Measurements from ENCODE around the gene ITGA1.
"Not testable (repeated sequence)": the region's sequence is repeated elsewhere in the genome, so short reads cannot be mapped to it uniquely, and the experiment has no call there.

ITGA1 gene

DNA sequence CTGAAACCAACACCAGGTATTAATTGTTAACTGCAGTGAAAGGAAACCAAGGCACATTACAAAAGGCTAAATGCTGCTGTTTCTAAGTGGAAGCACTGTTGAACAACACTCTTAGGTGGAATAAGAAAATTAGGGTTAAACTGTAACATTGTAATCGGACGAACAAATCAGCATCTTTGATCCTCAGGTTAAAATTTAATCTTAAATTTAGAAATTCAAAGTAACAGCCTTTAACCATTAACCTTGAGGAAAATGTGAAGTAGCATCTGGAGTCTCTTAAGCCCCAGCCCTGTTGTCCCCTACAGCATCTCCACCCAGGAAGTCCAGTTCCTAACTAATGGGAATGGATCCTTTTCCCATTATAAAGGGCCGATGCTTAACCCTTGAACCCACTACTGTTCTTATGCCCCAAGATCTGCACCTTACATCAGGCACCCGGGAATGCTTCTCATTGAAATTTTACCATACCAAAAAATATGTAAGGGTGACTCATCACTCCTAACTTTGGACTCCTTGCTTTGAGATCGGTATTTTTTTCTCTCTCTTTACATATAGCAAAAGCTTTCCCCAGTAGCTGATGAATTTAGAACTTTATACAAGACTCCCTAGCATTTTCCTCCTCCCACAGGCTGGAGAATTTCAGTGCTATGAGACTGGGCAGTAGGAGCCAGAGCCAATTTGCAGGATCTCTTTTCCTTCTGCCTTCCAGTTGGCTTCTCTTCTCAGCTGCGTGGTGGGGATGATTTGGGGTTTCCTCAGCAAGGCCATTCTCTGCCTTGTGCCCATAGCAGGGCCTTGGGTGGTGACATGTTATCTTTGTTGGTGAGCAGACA, 169.4 kb downstream of the ITGA1 start:
- DNase-seq (ENCODE audit: low read depth in 2 of 2), result no peak

DNA sequence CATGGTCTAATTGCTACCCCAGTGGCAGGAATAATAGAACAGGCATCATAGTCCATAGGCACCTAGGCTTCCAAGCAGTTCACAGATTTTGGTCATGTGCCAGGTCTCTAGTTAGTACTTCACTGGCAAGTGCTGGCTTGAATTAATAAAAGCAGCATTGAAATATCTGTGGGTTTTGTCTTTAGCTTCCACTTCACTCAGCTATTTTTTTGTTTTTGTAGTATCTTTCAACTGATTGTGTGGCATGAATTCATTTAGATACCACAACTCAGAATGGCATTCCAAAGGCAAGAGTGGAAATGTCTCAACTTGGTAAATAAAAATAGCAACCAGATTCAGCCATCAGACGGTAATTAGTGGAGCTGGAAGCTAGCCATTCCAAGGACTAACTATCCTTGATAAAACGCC, 173.6 kb downstream of the ITGA1 start:
- DNase-seq (ENCODE audit: low read depth in 2 of 2), result no peak

DNA sequence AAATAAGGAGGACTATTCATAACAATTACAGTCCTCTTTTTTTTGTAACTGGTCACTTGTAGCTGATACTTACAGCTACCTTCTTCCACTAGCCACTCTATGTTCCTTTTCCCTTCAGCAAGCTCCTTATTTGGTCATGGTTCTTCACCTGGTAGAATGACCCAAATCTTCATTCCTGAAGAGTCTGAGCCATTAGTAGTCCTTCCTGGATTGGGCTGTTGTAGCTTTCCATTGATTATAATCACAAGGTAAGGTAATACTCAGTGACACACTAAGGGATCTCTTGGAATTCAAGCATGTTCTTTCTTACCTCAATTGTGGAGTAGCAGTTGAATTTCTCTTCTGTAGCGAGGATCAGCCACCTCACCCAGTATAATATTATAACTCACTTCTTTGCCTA, 175.9 kb downstream of the ITGA1 start:
- DNase-seq (ENCODE audit: low read depth in 2 of 2), result no peak

DNA sequence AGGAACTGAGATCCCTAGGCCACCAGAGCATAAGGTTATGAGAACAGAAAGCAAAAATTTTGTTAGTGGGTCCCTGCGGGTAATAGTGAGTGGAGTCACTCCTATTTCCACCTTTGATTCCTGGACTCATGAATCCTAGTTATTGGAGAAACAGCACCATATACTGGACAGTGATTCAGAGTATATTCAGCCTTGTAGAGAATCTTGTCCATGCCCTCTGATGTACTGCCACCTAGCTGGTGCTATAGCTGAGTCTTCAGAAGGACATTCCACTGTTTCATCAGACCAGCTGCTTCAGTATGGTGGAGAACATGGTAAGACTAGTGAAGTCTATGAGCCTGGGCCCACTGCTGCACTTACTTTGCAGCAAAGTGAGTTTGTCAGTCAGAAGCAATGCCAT, 176.4 kb downstream of the ITGA1 start:
- DNase-seq (ENCODE audit: low read depth in 2 of 2), result no peak

DNA sequence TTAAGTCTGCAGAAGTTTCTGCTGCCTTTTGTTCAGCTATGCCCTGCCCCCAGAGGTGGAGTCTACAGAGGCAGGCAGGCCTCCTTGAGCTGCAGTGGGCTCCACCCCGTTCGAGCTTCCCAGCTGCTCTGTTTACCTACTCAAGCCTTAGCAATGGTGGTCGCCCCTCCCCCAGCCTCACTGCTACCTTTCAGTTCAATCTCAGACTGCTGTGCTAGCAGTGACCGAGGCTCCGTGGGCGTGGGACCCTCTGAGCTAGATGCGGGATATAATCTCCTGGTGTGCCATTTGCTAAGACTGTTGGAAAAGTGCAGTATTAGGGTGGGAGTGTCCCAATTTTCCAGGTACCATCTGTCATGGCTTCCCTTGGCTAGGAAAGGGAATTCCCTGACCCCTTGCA, 188.4 kb downstream of the ITGA1 start:
- DNase-seq (ENCODE audit: low read depth in 2 of 2), result not testable (repeated sequence)

DNA sequence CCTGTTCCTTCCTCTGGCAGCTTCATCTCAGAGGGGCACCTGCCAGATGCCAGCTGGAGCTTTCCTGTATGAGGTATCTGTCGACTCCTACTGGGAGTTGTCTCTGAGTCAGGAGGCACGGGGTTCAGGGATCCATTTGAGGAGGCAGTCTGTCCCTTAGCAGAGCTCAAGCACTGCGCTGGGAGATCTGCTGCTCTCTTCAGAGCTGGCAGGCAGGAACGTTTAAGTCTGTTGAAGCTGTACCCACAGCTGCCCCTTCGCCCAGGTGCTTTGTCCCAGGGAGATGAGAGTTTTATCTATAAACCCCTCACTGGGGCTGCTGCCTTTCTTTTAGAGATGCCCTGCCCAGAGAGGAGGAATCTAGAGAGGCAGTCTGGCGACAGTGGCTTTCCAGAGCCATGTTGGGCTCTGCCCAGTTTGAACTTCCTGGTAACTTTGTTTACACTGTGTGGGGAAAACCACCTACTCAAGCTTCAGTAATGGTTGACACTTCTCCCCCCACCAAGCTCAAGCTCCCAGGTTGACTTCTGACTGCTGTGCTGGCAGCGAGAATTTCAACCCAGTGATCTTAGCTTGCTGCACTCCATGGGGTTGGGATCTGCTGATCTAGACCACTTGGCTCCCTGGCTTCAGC, 189.7 kb downstream of the ITGA1 start:
- no peak for DNase-seq (ENCODE audit: low read depth in 2 of 2)

DNA sequence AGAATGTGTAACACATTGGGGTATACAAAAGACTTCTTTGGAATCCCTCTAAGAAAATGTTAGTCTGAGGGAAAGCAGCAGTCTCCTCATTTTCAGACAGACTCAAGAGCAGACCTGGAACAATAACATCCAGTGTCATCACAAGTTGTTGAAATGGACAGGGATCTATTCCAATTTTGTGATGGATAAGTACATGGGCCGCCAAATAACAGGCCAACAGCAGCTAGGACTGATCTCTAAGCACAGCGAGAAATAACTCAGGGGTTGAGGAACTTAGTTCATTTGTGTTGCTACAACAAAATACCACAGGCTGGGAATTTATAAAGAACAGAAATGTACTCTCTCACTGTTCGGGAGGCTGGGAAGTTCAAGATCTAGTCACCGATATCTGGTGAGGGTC, 193.8 kb downstream of the ITGA1 start:
- no peak for DNase-seq (ENCODE audit: low read depth in 2 of 2)

DNA sequence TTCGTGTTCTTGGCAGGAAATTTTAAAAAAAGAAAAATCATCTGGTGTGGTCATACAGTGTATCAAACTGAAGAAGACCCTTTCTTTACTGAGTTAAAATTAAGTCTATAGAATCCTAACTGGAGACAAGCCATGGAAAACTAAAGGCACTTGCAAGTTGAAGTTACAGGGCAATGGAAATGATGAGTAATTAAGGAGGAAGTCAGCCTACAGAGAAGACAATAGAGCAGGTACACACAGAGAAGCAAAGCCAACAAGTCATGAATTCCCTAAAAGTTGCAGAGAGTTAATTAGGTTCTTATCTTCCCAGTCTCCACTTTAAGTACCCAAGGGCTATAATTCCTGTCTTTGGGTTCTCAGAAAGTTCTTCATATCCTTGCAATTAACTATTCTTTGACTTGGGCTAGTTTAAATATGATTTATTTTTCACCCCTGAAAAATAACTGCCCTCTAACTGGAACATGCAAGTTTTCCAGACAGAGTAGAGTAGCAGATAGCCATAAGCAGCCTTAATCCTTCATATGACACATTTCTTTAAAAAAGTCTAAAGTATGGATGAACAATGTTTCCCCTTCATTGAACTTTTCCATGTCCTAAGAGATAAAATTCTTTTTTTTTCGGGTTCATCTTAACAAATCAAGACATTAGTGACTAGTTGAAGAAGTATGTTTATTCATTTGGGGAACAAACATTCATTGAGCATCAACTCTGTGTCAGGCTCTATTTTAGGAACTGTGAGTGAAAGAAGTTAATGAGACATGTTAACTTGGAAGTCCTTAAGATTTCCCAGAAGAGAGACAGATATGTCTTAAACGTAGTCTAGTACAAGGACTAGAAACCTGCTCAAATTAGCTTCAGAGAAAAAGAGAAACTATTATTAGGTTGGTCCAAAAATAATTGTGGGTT, 196.3 kb downstream of the ITGA1 start:
- DNase-seq (ENCODE audit: low read depth in 2 of 2), result no peak

DNA sequence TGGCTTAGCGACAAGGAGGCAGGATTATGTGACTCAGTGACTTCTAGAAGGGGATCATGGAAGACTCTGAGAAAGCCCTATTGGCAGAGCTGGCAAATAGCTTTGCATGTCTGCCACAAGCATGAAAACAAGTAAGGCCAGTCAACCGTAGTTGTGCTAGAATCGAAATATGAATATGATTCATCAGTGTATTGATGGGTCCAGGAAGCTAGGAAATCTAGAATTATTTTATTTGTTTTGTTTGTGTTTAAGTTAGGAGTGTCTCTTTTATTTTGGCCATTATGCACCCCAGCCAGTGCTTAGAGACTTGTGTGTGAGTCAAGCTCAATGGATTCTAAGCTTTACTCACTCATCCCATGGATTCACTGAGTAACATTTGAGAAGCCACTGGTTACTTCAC, 197.6 kb downstream of the ITGA1 start:
- DNase-seq (ENCODE audit: low read depth in 2 of 2), result no peak

DNA sequence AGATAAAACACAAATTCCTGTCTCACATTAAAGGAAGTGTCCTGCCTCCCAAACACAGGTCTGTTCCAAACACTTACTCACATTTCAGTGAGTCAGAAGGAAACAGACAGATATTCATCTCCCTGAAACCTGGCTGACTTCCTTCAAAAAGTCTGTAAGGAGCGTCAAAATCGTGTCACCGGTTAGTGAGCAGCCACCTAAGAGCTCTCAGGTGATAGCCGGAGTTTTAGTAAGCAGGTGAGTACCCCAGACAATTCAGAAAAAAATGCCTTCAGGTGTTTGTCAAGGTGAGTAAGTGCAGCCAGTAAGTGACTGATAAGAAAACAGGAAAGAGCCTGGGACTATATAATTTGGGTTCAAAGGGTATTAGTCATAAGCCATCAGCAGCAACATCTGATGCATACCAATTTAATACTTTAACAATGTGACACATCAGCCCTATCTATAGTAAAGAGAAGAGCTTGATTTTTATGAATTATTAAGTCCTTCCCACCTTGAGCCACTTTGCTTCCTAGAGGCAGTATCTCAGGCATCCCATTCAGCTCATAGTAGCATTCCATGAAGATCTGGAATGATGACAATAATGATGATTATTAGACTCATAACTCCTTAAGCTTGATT, 200.1 kb downstream of the ITGA1 start:
- no peak for DNase-seq (ENCODE audit: low read depth in 2 of 2)

DNA sequence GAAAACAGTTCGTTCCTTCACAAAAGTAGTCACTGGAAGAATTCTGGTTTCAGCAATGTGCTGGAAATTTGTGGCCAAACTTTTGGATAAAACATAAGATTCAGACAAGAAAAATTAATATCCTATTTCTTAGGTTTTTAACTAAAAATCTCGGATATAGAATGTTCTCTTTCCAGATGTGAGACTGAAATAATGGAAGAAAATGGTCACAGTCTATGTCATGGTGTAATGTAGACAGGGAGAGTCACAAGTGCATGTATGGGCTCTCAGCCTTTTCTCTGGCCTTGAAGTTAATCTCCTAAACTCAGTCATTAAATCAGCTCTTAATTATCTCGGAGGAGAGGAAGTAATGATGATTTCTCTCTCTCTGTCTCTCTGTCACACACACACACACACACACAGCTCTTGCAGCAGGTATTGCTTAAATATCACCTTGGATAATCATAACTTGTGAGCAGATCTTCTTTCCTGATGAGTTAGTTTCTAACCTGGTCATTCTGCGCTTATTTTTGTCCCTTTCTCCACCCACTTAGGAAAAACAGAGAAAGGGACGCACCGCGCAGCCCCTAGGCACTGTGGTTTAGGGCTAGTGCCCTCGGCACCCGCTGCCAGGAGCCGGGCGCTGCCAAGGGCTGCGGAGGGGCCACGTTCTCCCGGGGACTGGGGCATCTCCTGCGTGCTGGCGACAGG, 200.8 kb downstream of the ITGA1 start:
- no peak for DNase-seq (ENCODE audit: low read depth in 2 of 2)

DNA sequence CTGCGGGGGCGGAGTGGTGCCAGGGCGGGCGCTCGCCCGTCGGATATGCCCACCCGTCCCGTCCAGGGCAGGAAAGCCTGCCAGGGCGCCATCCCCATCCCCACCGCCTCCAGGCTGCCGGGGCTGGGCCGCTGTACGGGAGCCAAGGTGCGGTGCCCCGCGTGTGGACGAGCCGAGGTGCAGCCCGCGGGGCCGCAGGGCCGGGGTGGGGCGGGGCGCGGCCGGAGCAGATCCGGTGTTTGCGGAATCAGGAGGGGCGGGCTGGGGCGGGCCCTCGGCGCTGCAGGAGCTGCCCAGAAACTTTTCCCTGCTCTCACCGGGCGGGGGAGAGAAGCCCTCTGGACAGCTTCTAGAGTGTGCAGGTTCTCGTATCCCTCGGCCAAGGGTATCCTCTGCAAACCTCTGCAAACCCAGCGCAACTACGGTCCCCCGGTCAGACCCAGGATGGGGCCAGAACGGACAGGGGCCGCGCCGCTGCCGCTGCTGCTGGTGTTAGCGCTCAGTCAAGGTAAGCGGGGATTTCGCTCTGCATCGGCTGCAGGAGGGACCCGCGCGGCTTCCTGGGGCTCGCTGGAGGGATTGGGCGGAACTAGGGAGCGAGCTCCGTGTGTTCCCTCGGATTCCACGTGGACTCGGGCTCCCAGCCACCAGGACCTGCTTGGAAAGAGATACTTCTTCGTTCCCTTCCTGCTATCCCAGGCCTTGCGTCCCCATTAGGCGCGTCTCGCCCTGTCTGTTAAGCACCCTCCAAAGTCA, 201.5 kb downstream of the ITGA1 start, which contains the start of gene ITGA2:
TSS of gene ITGA2 (plus strand) at position 328 of the 756 bp plus-strand sequence. CDS start at position 445, 117 bp downstream.
- DNase-seq (ENCODE audit: low read depth in 2 of 2), result no peak

DNA sequence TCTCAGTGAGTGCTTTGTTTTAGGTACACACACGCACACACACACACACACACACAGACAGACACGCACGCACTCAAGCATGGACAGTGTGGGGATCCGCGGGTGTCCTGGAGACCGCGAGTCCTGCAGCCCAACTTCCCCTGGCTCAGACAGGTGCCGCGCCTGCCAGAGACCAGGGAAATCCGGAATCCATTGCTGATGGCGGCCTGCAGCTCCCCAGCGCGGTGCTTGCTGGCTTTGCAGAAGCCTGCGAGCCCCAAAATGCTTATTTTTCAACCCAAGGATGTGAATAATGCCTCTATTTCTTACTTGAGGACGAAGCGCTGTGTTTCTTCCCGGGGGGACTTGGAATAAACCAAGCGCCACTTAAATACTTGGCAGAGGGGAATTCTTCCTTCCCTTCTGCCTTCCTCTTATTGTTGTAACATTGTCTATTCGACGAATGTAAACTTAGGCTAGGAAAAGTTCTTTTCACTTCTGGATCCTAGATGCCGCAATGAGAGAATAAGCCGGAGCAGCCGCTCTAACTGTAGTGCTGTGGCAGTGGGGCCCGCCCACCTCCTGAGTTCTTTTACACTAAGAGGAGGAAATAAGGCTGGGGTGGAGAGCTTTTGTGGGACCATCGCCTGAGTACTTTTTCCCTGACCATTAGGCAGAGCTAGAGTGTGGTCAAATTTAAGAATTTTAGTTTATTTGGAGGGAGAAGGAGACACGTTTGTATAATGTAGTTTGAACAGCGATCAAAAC, 202.2 kb downstream of the ITGA1 start:
- DNase-seq (ENCODE audit: low read depth in 2 of 2), result no peak

DNA sequence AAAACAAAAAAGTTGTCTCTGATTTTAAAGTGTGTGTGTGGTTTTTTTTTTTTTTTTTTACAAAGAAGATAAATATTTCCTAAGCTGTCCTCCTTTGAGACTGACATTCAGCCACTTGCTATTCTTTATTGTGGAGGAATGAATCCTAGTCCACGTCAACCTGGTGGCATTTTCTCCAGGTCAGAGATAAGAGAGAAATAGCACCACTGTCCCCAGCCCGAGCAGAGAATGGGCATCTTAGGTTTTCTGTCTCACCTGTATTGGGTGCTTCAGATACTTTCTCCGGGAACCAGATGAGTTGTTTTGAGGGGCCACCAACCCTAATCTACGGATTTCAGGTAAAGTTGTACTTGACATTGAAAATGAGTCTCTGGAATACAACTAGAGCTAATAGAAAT, 202.8 kb downstream of the ITGA1 start:
- DNase-seq (ENCODE audit: low read depth in 2 of 2), result no peak

DNA sequence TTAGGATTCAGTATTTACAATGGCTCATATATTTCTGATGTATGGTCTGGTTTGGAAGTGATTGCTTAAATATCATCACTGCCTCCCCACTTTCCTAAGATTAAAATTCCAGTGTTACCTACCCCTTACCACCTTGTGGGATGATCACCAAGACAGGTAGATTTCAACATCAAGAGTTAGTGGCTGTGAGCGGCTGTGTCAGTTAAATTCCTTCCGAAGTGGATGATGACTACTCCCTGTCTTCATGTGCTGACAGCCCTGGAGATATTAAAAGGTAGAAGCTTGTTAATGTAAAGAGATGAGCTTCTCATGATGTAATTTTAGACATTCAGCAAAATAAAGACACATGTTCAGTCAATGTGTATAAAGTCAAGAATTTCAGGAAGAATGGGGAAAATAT, 205.7 kb downstream of the ITGA1 start:
- no peak for DNase-seq (ENCODE audit: low read depth in 2 of 2)

DNA sequence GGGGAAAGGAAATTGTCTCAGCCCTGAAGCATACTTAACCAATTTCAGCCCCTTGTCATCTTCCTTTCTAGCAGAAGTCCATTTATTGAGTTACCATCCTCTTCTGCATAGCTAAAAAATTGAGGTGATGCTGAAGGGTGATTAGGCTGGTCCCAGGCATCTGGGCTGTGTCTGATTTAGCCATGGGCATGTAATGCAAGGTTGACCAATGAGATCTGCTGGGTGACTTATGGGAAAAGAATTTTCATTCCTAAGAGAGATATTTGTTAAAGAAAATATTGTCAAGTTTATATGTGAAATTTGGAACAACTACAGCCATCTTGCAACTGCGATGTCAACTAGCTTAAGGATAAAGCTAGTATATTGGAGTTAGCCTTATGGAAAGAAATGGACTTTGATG, 206.6 kb downstream of the ITGA1 start:
- no peak for DNase-seq (ENCODE audit: low read depth in 2 of 2)

DNA sequence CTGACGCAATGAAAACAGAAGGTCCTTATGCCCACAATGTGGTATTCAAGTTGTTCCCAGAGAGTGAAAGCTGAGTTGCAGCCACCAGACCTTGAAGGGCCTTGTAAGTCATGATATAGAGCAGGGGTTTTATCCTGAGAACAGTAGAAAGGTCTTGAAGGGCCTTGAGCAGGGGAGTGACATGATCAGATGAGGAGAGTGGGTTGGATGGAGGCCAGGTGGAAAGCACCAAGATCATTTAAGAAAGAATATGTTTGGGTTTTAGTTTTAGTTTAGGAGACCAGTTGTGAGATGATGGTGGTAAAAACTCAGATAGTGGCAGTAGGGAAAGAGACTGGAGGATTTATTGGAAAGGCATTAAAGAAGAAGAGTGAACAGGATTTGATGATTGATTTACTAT, 207.4 kb downstream of the ITGA1 start:
- no peak for DNase-seq (ENCODE audit: low read depth in 2 of 2)

DNA sequence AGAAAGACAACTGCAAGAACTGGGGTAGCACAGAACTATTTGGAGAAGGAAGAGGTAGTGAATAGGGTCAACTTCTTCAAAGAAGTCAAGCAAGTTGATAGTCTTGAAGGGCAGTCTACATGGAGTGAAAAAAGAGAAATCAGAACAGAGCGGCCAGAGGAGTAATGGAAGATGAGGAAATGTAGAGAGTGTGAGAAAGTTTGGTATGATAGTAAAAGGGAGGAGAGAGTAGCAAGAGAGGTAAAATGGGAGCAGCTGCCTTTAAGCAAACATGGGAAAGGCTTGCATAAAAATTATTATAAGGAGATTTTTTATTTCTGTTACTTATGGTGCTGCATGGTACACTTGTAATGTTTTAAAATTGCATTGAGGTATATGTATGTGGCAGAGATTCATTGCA, 208.2 kb downstream of the ITGA1 start:
- no peak for DNase-seq (ENCODE audit: low read depth in 2 of 2)

DNA sequence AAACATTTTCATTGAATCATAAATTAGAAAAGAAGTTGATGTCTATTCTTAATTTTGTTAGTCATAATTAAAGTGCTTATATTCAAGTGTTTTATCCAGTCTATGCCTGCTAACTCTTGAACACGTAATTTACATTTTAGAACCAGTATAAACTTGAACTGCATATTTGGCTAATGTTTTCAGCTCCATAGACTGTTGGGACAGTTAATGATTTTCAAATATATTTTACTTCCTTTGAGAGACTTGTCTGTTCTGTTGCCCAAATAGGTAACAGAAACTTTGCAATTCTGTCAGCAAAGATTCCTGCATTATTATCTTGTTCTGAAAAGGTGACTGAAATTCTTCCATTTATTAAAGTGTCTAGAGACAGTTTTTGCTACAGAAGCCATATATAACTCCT, 209.3 kb downstream of the ITGA1 start:
- DNase-seq (ENCODE audit: low read depth in 2 of 2), result no peak

DNA sequence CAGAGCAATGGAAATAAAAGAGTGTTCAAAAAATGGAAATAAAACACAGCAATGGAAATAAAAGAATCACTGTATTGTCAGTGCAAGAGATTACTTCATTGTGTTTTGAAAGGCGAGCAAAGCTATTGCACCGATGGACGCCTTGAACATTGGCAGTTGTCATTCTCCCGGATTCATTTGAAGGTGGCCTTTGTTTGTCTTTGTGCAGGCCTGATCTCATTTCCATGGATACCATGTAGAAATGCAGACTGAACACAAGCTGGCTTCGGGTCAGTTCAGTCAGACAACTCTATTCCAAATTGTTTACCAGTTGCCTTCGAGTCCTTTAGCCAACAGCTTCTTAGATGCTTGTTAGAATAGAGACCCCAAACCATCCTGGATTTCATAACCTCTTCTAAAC, 209.7 kb downstream of the ITGA1 start:
- no peak for DNase-seq (ENCODE audit: low read depth in 2 of 2)

All from stimulated activated CD8-positive, alpha-beta memory T cell treated with anti-CD3 and anti-CD28 coated beads, Interleukin-7, amount 100 ng/mL, for 1 hour (primary cell).